ENCODE data around the gene PRICKLE4.
"Not testable (repeated sequence)": the region's sequence is repeated elsewhere in the genome, so short reads cannot be mapped to it uniquely, and the experiment has no call there.

PRICKLE4 gene

GRCh38 chr6:41798901-41799558 lies 18.4 kb downstream of the PRICKLE4 start:
- no peak for FAIRE-seq

- FAIRE-seq: no peak
Observed at GRCh38 chr6:41799559-41799911, 19.0 kb downstream of the PRICKLE4 start.

DNA sequence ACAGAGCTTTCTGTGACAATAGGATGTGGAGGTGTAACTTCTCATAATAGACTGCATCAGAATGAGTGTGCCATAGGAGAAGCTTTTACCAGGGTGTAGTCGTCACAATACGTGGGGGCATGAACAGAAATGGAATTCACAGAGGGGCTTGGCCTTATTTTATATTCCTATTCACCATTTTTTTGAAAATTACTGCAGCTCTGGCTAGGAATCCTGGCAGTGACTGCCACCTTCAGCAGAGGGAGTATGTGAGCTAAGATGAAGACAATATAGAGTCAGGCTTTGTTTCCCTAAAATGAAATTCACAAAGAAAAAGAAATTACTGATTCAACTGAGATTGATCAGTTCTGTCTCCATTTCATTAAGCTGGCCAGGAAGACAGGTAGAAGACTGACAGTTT lies 20.8 kb downstream of the PRICKLE4 start:
- FAIRE-seq: no peak

- FAIRE-seq: no peak
Observed at GRCh38 chr6:41805830-41806774, 25.5 kb downstream of the PRICKLE4 start.

DNA sequence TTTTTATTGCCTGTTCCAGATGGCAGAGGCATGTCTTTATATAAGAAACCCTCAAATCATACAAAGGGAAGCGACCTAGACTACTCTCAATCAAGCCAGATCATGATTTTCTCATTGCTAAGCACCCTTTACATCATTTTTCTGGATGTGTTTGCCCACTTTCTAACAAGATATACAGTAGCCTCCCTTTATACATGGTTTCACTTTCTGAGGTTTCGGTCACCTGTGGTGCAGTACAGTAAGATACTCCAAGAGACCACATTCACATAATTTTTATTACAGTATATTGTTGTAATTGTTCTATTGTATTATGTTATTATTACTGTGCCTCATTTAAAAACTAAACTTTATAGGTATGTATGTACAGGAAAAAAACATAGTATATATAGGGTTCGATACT lies 30.5 kb downstream of the PRICKLE4 start:
- no peak for FAIRE-seq

DNA sequence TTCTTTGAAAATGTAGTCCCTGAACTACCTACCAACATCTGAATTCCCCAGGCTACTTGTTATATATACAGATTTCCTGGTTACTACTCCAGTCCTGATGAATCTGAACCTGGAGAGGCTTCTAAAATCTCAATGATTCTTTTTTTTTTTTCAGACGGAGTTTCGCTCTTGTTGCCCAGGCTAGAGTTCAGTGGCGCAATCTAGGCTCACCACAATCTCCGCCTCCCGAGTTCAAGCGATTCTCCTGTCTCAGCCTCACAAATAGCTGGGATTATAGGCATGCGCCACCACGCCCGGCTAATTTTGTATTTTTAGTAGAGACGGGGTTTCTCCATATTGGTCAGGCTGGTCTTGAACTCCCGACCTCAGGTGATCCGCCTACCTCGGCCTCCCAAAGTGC lies 31.4 kb downstream of the PRICKLE4 start:
- FAIRE-seq: not testable (repeated sequence)

DNA sequence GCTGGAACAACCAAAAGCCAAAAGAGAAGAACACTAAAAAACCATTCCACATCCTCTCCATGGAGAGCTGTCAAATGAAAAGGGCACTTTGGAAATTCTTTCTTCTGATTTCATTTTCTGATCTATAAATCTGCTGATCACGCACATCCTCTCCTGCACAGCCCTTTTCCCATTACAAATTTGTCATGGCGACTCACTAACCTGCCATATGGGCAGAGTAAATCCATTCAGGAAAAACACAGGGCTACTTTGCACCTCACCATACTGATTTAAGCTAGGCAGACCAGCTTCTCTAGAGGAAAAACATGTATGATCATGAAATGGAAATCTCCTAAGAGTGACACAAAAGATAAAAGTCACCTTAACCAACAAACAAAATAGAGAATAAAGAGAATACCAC lies 32.9 kb downstream of the PRICKLE4 start:
- no peak for FAIRE-seq

GRCh38 chr6:41813956-41814355 lies 33.4 kb downstream of the PRICKLE4 start:
- FAIRE-seq: no peak

DNA sequence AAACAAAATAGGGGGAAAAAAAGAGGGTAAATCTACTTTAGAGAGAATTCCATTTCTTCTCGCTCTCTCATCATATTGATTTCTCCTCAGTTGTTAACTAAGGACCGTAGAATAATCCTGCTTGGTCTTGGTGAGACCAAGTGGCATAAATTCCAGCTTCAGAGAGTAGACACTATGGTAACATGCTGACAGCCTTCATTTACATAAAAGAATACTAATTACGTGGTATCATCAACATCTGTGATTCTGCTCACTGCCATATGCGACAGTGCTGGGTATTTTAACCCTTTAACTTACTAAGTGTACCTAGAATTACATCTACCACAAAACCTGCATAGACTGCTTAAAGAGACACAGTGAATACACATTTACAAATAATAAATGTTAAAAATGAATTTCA lies 34.0 kb downstream of the PRICKLE4 start:
- FAIRE-seq: no peak

DNA sequence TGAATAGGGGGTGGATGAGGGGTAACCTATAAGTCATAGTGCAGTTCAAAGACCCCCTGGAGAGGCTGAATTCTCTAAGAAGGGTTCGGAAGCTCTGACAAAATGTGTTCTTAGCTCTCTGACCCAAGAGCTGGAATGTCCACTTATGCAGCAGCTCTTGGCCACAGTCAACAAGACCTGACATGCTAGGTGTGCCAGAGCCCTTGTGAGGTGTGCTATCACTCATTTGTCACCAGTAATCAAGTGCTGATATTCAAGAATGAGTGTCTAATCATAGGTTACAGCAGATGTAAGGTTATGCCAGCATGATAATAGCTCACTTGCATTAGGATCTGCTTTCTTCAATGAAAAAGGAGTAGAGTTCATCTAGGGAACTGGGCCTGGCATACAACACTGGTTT lies 35.0 kb downstream of the PRICKLE4 start:
- no peak for FAIRE-seq

DNA sequence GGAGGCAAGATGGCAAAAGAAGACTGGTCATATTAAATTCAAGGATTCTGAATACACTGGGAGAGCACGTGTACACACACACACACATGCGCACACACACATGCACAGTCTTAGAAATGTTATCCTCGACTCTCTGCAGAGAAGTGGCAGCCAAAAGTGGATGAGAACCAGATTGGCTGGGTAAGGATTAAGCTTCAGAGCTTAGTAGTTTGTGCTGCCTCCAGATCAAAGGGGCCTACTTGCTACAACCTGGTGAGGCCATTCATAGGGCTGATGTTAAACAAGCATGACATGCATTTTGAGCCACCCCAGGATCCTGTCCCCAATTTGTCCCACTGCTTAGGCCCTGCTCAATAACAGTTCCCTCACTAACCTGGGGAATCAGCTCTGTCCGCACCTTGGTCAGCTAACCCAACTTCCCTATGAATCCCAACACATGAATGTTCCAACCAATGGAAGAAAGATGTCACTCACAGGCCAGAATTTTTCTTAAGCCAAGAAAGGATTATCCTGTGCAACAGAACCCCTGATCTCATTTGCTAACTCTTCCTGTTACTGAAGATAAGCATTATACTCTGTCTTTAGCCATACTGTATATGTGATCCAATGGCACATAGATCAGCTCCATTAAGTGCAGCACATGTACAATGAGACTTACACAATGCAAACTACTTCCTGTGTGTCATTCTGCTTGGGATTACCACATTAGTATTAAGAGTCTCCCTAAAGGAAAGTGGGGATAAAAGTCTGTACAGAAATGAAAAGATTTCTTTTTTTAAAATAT lies 37.9 kb downstream of the PRICKLE4 start:
- no peak for FAIRE-seq

GRCh38 chr6:41821266-41821665 lies 40.7 kb downstream of the PRICKLE4 start:
- no peak for FAIRE-seq

GRCh38 chr6:41822021-41822420 lies 41.4 kb downstream of the PRICKLE4 start:
- no peak for FAIRE-seq

GRCh38 chr6:41823178-41823577 lies 42.6 kb downstream of the PRICKLE4 start:
- FAIRE-seq: no peak

GRCh38 chr6:41824571-41825569 lies 44.3 kb downstream of the PRICKLE4 start:
- no peak for FAIRE-seq

GRCh38 chr6:41826343-41827022 lies 45.9 kb downstream of the PRICKLE4 start:
- FAIRE-seq: no peak

- FAIRE-seq: no peak
Observed at GRCh38 chr6:41832263-41832662, 51.7 kb downstream of the PRICKLE4 start.

- FAIRE-seq: no peak
Observed at GRCh38 chr6:41836022-41836659, 55.6 kb downstream of the PRICKLE4 start.

DNA sequence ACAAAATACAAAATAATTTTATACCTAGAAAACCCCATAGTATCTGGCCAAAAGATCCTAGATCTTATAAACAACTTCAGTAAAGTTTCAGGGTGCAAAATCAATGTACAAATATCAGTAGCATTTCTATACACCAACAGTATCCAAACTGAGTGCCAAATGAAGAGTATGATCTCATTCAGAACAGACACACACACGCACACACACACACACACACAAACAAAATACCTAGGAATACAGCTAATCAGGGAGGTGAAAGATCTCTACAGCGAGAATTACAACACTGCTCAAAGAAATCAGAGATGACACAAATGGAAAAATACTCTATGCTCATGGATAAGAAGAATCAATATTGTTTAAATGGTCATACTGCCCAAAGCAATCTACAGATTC lies 56.1 kb downstream of the PRICKLE4 start:
- no peak for FAIRE-seq

Data from colon (tissue), 2 donors.